Endothelial cell of umbilical vein (primary cell): ENCODE data around the gene ZNF595.

Experiments
- EZH2 ChIP-seq: IDR thresholded peaks from 2 replicates; pipeline ENCODE4 v1.6.1; 2012; ENCODE audit warnings: borderline replicate concordance, low read depth, mild to moderate bottlenecking, moderate library complexity, low read length, inconsistent platforms; ENCODE audit not compliant: severe bottlenecking
- FOS ChIP-seq: IDR thresholded peaks from 2 replicates; pipeline ENCODE4 v1.6.1; 2011; ENCODE audit warnings: mild to moderate bottlenecking, low read length, moderate library complexity, borderline replicate concordance; ENCODE audit not compliant: insufficient read depth
- GATA2 ChIP-seq: IDR thresholded peaks from 2 replicates; pipeline ENCODE4 v1.7.0; 2011; ENCODE audit warnings: low read depth, mild to moderate bottlenecking, moderate library complexity, mixed read lengths, low read length; ENCODE audit not compliant: insufficient read length, insufficient read depth
- JUN ChIP-seq: IDR thresholded peaks from 2 replicates; pipeline ENCODE4 v1.6.1; 2011; ENCODE audit warnings: borderline replicate concordance, low read depth; ENCODE audit not compliant: insufficient read length, insufficient read depth
- MYC ChIP-seq: IDR thresholded peaks from one replicate; pipeline ENCODE4 v1.6.1; 2011; ENCODE audit warnings: mild to moderate bottlenecking, low read depth, low read length
- POLR2A ChIP-seq: IDR thresholded peaks from 2 replicates; pipeline ENCODE4 v1.6.1; 2012; ENCODE audit warnings: low read depth, mild to moderate bottlenecking, control low read depth, low read length
- POLR2AphosphoS5 ChIP-seq: IDR thresholded peaks from 2 replicates; pipeline ENCODE4 v1.6.1; 2012; ENCODE audit warnings: low read depth, mild to moderate bottlenecking, control low read depth, low read length, moderate library complexity; ENCODE audit not compliant: insufficient read depth
- TF ChIP-seq, protein P1 (sequence below), 2 donors: IDR thresholded peaks; 1 replicate in 1 of 2; 2 replicates in 1 of 2; pipeline ENCODE4 v1.5.1; 2011; ENCODE audit warnings: low read length in 2 of 2, mild to moderate bottlenecking in 2 of 2, moderate library complexity in 2 of 2, control low read depth in 1 of 2, inconsistent platforms in 1 of 2, low read depth in 1 of 2; ENCODE audit not compliant: insufficient read depth in 1 of 2; ENCODE audit errors: extremely low read depth in 1 of 2
- TF ChIP-seq, protein P2 (sequence below): IDR thresholded peaks from 2 replicates; pipeline ENCODE4 v1.6.1; 2011; ENCODE audit not compliant: insufficient read depth, insufficient read length

DNA sequence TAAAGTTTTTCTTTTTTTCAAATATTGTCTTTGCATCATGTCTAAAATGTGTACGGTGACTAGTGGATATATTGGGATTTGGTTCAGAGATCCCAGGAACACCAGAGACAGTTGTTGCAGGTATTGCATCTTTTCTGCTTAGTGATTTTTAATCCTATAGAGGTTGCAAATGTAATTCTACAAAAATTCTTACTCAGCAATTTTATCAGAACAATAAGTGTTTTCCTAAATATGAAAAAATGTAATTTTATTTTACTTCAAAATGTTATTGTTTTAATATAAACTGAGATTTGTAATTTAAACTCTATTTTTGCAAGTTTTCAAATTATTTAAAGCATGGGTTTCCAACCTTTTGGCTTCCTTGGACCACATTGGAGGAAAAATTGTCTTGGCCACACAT, 79.4 kb downstream of the ZNF595 start:
- TF ChIP-seq, protein P1, sequence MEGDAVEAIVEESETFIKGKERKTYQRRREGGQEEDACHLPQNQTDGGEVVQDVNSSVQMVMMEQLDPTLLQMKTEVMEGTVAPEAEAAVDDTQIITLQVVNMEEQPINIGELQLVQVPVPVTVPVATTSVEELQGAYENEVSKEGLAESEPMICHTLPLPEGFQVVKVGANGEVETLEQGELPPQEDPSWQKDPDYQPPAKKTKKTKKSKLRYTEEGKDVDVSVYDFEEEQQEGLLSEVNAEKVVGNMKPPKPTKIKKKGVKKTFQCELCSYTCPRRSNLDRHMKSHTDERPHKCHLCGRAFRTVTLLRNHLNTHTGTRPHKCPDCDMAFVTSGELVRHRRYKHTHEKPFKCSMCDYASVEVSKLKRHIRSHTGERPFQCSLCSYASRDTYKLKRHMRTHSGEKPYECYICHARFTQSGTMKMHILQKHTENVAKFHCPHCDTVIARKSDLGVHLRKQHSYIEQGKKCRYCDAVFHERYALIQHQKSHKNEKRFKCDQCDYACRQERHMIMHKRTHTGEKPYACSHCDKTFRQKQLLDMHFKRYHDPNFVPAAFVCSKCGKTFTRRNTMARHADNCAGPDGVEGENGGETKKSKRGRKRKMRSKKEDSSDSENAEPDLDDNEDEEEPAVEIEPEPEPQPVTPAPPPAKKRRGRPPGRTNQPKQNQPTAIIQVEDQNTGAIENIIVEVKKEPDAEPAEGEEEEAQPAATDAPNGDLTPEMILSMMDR (IDR thresholded peaks at IDR 0.05; ENCODE audit: extremely low read depth in 1 of 2, insufficient read depth in 1 of 2, low read depth in 1 of 2, low read length in 2 of 2) = no peak
- TF ChIP-seq EZH2 = no peak
- no peak for TF ChIP-seq POLR2AphosphoS5
- no peak for TF ChIP-seq MYC
- no peak for TF ChIP-seq POLR2A
- TF ChIP-seq, protein P2, sequence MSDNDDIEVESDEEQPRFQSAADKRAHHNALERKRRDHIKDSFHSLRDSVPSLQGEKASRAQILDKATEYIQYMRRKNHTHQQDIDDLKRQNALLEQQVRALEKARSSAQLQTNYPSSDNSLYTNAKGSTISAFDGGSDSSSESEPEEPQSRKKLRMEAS = no peak
- TF ChIP-seq JUN = no peak
- no peak for TF ChIP-seq FOS
- no peak for TF ChIP-seq GATA2
